Measurements from ENCODE around the gene RALY.
"Not testable (repeated sequence)": the region's sequence is repeated elsewhere in the genome, so short reads cannot be mapped to it uniquely, and the experiment has no call there.

The RALY gene

DNA sequence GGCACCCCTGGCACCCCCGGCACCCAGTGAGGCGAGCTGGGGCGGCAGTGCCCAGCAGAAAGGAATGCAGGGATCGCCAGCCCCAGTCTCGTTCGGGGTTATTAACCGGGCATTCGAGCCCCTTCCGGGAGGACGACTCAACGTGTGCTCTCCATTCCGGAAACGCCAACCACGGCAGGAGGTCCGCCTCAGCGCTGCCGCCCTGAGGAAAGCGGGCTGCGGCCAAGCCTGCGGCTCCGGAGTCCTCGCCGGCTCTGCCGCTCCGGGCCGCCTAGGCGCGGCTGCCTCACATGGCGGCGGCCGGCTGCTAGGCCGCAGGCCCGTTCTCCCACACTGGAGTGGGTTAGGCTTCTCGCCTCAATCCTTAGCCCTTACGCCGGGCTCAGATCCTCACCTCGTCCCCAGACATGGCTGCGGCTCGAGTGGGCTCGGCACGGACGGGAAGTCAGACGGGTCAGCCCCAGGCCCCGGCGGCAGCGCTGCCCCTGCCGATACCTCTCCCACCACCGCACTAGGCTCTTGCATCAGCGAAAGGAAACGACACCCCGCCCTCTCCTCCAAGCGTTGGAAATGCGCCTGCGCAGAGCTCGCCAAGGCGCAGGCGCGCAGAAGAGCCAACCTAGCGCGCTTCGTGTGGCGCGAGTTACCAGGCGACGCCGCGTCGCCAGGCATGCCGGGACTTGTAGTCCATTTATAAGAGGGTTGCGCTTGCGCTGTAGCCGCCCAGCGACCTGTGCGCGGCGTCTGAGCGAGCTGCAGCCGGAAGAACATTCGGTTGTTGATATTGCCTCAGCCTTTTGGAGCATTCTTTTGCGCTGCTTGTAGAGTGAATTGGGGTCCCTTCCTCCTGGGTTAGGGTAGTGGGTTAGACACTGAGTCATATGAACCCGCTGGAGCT, 118.2 kb downstream of the RALY start, which contains the start of gene EIF2S2:
EIF2S2 (minus strand) TSS at position 542 of the 898 bp plus-strand sequence; CDS start at position 409, 133 bp downstream.
- DNase-seq, result peak; percentile 86

DNA sequence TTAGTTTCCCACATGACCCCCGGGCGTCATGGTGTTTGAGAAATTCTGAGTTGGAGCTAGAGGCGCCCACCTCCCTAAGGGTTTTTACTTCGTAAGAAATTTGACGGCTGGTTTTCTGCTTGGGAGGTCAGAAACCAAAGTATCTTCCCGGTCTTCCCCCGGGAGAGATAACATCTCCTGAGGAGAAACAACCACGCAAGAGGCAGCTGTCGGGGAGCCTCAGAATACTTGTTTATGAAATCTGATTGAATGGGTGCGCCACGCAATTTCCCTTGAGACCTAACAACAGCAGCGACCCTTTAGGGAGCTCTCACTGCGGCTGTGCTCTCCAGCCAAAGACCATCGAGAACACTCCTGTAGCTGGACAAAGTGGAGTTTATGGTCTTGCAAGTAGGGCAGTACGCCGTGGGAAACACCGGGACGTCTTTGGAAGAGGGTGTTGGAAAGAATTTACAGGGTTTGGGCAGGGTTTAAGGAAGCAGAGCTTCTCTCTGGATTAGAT, 118.9 kb downstream of the RALY start:
- no peak for DNase-seq

- no peak for DNase-seq
Observed at GRCh38 chr20:34114809-34115208, 121.1 kb downstream of the RALY start.

DNA sequence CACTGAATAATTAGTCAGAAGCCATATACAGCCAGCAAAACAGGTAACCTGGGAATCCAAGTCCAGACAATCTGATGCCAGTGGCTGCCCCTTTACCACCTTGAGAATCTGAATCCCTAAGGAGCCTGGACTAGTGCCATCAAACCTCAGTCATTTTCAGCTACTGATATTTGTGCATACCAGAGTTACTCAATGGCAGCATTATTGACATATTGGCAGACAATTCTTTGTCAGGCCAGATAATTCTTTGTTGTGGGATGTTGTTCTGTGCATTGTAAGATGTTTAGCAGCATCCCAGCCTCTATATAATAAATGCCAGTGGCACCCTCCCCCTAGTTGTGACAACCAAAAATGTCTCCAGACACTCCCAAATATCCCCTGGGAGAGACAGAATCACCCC, 121.5 kb downstream of the RALY start:
- DNase-seq, result no peak

GRCh38 chr20:34120213-34120612, 126.5 kb downstream of the RALY start:
- no peak for DNase-seq

- no peak for DNase-seq
Observed at GRCh38 chr20:34122274-34122980, 128.7 kb downstream of the RALY start.

DNA sequence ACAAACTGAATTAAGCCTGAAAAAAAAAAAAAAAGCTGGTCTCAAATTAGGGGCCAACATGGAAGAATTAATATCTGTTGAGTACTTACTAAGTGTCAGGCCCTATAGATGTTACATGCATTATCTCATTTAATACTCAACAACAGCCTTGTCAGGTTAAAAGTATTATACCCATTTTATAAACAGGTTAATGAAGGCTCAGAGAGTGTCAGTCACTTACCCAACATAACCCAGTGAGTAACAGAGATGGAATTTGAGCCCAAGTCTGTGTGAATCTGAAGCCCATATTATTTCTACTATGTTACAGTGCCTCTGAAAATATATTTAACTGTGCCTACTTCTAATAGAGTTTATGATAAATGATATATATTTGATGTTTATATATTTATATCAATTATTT, 129.6 kb downstream of the RALY start:
- no peak for DNase-seq

GRCh38 chr20:34124469-34125249, 130.9 kb downstream of the RALY start:
- DNase-seq, result no peak

GRCh38 chr20:34127792-34128191, 134.1 kb downstream of the RALY start:
- DNase-seq, result no peak

DNA sequence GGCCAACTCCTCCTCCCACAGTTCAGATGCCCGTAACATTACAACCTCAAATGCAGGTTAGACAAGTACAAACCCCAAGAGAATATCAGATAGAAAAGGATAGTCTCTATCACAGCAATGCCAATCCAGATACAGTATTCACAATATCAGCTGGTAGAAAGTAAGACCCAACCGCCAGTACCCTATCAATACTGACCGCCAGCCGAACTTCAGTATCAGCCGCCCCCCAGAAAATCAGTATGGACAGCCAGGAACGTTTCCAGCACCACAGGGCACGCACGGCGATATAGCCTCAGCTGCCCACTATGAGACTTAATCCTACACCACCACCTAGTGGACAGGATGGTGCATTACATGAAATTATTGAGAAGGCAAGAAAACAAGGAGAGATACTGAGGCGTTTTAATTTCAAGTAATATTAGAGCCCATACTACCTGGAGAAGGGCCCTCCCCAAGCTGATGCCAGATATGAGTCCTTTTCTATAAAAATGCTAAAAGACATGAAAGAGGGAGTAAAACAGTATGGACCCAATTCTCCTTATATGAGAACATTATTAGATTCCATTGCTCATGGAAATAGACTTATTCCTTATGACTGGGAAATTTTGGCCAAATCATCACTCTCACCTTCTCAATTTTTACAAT, 135.9 kb downstream of the RALY start:
- DNase-seq, result peak; percentile 48

DNA sequence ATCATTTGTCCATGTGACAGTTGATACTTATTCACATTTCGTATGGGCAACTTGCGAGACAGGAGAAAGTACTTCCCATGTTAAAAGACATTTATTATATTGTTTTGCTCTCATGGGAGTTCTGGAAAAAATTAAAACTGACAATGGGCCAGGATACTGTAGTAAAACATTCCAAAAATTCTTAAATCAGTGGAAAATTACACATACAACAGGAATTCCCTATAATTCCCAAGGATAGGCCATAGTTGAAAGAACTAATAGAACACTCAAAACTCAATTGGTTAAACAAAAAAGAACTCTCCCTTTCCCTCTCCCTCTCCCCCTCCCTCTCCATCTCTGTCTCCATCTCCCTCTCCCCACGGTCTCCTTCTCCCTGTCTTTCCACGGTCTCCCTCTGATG, 137.8 kb downstream of the RALY start:
- no peak for DNase-seq

- not testable (repeated sequence) for DNase-seq
Observed at GRCh38 chr20:34132491-34132890, 138.8 kb downstream of the RALY start.

- not testable (repeated sequence) for DNase-seq
Observed at GRCh38 chr20:34132943-34133342, 139.2 kb downstream of the RALY start.

DNA sequence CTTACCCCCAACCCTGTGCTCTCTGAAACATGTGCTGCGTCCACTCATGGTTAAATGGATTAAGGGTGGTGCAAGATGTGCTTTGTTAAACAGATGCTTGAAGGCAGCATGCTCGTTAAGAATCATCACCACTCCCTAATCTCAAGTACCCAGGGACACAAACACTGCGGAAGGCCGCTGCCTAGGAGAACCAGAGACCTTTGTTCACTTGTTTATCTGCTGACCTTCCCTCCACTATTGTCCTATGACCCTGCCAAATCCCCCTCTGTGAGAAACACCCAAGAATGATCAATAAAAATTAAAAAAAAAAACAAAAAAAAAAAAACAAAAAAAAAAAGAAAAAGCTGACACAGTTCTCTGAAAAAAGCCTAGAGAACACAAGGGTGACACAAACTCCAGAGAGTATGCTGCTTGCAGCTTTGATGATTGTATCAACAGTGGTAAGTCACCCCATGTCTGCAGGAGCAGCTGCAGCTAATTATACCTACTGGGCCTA, 139.7 kb downstream of the RALY start:
- not testable (repeated sequence) for DNase-seq

All from NCI-H187 treated with DMSO at 0.1 percent for 48 hours (cell line).